ENCODE results near the gene RYR2.
"Not testable (repeated sequence)": the region's sequence is repeated elsewhere in the genome, so short reads cannot be mapped to it uniquely, and the experiment has no call there.

RYR2 gene

DNA sequence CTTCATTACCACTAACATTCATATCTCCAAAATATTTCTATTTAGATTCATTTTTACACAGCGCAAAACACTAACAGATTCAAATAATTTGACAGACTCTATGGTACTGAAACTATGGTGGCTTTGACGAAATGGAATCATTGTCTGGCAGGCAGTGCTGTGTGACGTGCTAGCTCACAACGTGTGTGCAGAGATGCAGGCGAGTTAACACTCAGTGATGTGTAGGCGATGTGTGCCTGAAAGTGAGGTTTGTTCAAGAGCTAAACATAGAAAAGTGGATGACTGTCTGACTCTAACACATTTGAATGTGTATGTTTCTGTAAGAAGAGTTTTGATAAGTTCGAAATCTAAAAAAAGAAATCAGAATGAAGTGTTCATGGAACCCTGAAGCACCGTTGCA lies 97.7 kb downstream of the RYR2 start:
- FAIRE-seq (no peak), DNase-seq (ENCODE audit: insufficient read length, low spot score) (no peak)

DNA sequence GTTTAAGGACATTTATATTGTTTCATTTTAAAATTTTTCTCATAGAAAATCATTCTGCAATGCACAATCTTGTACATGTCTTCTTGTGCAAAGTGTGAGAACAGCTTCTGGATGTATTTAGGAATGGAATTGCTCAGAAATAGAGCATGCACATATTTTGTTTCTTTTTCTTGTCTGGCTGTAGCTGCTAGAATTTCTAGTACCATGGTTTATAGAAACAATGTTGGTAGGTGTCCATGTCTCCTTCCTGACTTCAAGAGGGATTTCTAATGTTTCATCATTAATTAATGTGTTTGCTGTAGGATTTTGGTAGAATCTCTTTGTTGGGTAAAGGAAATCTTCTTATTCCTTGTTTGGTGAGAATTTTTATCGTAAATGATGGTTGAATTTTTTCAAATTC lies 99.0 kb downstream of the RYR2 start:
- no peak for DNase-seq (ENCODE audit: insufficient read length, low spot score)
- no peak for FAIRE-seq

DNA sequence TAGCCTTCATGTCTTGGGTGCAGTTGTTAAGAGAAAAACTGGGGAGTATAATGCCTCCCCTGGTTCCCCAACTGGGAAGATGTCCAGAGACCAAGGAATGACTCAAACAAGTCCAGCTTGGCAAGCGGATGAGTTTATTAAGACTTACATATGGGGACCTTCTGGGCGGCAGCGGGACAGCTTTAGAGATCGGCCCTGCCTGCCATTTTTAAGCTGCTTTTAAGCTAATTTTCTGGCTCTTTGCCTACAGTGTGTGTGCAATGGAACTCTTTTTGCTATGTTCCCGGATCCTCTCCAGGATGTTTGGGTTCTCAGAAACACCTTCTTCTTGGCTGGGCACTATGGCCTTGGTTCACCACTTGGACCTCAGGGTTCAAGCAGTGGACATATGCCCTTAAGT lies 99.5 kb downstream of the RYR2 start:
- no peak for FAIRE-seq

DNA sequence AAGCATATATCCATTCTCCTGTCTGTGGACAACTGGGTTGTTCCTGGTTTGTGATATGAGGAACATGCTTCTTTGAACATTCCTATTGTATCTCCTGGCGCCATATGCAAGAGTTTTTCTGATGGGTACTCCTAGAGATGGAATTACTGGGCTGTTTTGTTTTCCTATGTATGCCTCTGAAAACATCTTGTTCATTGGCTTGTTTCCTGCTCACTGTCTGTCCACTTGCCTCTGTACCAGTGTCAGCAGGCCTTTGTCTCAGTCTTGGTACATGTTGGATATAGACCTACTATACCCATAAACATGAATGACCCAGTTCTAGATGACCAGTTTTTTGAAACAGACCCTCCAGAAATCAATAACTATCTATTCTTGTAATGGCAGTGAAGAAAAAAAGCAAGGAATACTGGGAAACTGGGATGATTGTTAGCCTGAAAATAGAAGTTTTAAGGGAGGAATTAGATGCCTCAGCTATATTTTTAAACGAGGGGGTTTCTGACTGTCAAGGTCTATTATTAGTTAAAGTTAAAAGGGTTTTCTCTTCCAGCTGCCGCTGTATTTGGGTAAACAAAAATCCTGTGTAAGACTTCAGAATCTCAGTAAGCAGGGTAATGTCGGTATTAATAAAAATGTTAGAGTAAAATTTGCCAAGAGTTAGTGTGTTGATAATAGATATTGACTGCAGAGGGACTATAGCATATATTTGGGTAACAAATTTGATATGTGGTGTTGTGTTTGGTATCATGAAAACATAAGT lies 103.6 kb downstream of the RYR2 start:
- DNase-seq (ENCODE audit: insufficient read length, low spot score) = no peak
- no peak for FAIRE-seq

More for the DNA sequence above, 99.5 kb downstream of the RYR2 start:
- DNase-seq (ENCODE audit: insufficient read length, low spot score) = no peak

DNA sequence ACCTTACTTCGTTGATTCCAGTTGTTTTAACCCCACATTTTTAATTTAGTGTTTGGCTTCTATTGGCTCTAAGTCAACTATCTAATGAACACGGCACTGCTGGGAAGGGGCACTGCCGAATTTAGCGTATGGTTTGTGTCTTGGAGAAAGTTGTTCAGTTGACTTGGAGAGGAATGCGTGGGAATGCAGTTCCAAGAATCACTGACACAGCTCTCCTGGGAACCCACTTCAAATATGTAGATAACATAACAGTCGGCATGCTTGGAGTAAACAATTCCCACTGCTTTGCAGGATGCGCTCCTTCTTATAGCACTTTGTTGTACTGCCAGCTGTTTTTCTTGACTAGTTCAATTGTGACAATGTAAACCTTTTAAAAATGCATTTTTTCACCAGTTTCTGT lies 104.3 kb downstream of the RYR2 start:
- DNase-seq (ENCODE audit: insufficient read length, low spot score) (no peak), FAIRE-seq (no peak)

DNA sequence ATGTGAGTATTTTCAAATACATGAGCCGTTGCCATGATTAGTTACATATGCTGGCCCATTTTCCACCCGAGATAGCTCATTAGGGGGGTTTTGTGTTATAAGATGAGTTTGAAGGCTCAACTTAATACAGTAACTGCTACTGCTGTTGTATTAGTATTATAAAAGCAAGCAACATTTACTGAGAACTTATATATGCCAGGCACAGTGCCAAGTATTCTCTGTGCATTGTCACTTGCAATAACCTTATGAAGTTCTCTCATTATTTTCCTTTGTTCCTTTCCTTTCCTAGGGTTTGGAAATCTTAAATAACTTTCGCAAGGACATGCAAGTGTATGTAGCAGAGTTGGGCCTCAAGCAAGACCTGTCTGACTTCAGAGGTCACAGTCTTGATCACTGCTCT lies 107.9 kb downstream of the RYR2 start:
- no peak for DNase-seq (ENCODE audit: insufficient read length, low spot score)
- FAIRE-seq = no peak

DNA sequence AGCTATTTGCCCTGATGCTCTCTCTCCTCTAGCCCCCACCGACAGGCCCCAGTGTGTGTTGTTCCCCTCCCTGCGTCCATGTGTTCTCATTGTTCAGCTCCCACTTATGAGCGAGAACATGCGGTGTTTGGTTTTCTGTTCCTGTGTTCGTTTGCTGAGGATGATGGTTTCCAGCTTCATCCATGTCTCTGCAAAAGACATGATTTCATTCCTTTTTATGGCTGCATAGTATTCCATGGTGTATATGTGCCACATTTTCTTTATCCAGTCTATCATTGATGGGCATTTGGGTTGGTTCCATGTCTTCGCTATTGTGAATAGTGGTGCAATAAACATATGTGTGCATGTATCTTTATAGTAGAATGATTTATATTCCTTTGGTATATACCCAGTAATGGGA lies 110.0 kb downstream of the RYR2 start:
- DNase-seq (ENCODE audit: insufficient read length, low spot score); FAIRE-seq: not testable (repeated sequence)

DNA sequence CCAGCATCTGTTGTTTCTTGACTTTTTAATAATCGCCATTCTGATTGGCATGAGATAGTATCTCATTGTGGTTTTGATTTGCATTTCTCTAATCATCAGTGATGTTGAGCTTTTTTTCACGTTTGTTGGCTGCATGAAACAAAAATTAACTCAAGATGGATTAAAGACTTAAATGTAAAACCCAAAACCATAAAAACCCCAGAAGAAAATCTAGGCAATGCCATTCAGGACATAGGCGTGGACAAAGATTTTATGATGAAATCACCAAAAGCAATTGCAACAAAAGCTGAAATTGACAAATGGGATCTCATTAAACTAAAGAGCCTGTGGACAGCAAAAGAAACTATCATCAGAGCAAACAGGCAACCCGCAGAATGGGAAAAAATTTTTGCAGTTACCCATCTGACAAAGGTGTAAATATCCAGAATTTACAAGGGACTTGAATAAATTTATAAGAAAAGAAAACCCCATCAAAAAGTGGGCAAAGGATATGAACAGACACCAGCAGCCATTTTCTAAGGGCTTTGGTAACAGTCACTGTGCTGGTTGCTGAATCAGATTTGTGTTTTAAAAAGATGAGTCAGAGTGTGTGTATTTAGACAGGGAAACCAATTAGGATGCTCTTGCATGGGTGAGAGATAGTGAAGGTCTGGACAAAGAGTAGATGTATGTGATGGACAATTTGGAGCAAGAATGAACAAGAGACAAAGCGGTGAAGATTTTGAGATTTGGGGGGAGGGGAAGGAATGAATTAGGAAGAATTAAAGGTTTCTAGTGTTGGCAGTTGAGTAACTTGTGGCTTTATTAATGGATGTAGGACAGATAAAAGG lies 110.7 kb downstream of the RYR2 start:
- FAIRE-seq = no peak

DNA sequence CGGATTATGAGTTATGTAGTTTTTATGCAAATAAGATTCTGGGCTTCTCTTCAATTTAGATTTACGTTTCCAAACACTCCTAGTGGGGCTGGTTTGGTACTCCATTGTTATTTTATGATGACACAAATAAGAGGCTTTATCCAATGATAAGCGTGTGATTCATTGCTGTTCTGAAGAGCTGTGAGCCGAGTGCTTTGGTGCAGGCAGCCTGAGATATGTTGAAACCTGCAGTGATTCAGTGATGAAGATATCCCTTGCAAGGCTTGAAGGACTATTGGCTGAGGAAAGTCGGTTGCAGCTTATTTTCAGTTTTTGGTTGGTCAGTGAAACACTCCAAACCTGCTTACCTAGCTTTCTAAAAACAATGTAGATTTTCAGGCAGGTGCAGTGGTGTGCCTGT lies 112.2 kb downstream of the RYR2 start:
- DNase-seq (ENCODE audit: insufficient read length, low spot score) (peak; percentile 10), FAIRE-seq (no peak)

More for the DNA sequence above, 110.7 kb downstream of the RYR2 start:
- no peak for DNase-seq (ENCODE audit: insufficient read length, low spot score)

DNA sequence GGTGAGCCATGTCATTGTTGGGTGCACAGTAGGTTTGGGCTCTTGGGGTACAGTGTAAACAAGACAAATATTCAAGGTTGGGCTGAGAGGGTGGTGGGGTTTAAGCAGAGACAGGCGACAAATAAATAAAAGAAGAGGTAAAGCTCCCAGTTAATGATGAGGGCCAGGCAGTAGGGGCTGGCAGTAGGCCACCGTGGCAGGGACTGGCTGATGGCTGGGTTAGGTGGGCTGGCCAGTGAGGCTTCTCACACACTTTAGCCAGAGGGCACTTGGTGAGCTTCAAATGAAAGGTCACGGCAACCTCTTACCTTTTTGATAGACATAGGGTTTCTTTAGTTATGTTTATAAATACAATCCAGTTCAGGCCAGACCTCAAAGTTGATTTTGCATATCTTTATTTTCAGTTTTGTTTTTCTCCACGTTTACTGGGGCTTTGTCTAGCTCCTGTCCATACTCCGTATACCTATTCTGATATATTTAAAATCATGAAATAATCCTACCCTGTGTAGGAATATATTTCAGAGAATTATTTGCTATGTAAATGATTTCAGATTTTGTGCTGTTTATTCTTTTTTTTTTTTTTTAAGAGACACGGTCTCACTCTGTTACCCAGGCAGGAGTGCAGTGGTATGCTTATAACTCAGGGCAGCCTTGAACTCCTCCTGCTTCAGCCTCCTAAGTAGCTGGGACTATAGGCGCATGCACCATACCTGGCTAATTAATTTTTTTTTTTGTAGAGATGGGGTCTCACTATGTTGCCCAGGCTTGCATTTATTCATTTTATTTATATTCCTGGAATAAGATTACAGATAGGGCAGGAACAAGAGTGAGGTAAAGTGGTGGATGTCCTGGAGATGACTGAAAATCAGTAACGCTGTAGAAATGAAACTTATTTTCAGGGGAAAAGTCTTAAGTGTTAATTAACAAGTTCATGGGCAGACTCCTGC lies 122.7 kb downstream of the RYR2 start:
- FAIRE-seq = no peak

DNA sequence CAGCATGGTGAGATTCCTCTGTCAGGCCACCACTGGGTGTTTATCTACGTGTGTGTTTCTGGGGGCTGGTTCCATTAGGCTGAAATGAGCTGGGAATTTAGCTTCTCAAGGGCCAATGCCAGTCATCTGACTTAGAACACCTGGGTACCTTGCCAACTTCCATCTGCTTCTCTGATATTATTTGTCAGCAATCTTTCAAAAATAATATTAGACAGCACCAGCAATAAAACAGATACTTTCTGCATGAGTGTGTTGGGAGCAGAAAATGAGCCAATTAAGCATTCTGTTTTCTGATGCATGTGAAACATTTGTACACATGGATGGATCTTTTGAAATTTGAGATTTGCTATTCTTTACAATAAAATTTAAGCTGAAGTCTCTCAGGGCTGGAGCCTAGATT lies 124.1 kb downstream of the RYR2 start:
- no peak for FAIRE-seq
- no peak for DNase-seq (ENCODE audit: insufficient read length, low spot score)

More for the DNA sequence above, 122.7 kb downstream of the RYR2 start:
- DNase-seq (ENCODE audit: insufficient read length, low spot score) = no peak

DNA sequence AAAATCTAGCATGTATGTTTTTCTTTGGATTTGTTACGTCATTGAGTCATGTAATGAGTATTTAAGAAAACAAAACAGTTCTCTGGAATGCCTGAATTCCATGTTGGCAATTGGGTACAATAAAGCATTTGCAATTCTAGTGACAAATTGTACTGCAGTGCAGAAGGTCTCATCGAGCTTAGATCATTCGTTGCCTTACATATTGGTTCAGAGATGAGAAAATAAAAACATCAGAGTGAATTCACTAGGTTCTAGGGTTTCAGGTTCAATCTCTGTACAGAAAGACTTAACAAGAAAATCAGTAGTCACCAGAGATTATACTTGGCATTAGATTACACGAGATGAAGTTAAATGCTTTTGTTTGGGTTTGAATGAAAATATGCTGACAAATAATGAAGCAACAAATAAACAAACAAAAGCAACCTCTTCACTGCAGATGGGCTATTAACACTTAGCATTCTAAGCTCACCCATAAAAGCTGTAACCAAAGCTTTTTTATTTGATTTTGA lies 124.7 kb downstream of the RYR2 start:
- FAIRE-seq = no peak
- DNase-seq (ENCODE audit: insufficient read length, low spot score) = no peak

DNA sequence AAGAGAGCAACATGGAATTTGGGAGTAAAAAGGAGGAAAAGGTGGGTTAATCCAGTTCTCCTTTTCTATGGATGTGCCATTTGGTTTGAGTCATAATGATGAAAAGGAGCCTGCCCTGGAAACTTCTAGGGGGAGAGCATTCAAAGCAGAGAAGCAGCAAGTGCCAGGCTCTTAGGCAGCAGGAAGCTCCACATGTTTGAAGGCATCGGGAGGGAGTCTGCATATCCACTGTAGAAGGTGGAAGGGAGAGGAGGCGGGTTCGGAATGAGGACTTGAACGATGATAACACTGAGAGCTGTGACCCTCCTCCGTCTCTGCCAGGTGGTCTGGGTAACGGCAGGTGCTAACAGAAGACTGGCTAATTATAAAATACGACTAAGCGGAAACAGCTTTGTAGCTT lies 128.2 kb downstream of the RYR2 start:
- DNase-seq (ENCODE audit: insufficient read length, low spot score) (no peak), FAIRE-seq (no peak)

DNA sequence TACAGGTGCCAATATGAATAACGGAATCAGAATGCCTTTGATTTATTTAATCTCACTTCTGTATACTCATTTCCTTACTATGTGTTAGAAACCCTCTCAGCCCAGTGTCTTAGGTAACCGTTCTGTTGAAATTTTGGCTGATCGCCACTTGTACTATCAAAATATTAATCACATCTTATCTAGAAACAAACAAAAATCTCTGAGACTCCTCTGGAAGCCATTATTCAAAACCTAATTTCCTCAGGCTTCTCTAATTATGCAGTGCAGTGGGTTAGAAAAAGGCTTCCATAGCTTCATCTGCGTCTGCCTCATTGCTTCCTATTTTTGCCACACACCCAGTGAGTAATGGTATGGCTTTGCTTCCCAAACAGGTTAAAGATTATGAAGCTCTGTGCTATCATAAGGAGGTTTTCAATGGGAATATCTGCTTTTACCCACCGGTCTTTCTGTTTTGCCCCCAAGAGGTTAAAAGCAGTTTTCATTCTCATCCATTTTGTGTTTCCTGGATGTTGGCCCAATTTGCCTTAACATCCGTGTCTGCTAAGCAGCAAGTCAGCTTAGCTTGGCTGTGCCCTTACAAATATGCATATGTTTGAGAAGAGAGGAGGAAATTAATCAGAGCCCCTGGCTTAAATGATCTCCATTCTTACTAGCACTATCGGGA lies 129.6 kb downstream of the RYR2 start:
- no peak for DNase-seq (ENCODE audit: insufficient read length, low spot score)
- no peak for FAIRE-seq

DNA sequence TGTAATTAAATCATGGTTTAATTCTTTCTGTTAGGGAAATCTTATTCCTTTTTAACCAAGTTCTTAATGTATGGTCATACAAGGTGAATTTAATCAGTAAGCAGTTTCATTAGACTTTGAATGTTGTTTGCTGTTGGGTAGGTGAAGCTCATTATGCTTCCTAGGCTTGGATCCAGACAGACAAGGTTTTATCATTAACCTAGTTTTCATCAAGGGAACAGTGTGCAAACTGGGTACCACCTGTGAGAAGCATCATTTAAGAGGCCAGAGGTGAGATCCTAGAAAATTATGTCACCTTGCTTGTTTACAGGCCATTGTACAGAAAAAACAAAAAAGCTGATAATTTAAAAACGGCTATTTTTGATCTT lies 130.1 kb downstream of the RYR2 start:
- FAIRE-seq (no peak), DNase-seq (ENCODE audit: insufficient read length, low spot score) (no peak)

DNA sequence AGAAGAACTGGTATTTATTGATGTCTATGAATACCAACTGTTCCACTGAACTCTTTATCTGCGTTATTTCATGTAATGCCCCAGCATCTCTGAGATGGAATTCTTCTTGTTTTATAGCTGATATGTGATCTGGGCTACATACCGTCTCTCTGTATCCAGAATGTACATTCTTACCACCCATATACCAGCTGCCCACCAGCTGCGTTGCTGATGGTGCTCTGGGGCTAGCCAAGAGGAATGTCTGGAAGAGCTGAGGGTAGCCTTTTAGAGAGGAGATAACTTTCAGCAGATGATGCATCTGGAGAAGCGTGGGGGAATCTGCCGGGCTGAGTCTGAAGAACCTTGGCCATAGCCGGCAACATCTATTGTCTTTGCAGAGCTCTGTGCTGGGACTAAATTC lies 137.5 kb downstream of the RYR2 start:
- DNase-seq (ENCODE audit: insufficient read length, low spot score) (no peak), FAIRE-seq (no peak)

DNA sequence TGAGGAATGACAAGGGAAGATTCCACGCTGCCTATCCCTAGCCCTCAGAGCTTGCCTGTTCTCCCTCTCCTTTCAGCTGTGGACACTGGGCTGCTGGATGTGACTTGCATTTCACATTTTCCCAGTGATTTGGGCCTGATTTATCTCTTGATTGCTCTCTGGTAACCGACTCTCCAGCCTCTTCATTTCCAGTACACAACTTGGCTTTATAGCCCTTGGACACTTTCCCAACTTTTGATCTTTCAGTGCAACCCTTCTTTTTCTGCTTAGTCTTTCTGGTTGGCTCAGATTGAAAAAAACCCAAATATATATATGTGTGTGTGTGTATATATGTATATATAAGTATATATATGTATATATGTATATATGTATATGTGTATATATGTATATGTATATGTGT lies 138.3 kb downstream of the RYR2 start:
- no peak for DNase-seq (ENCODE audit: insufficient read length, low spot score)
- FAIRE-seq = no peak

DNA sequence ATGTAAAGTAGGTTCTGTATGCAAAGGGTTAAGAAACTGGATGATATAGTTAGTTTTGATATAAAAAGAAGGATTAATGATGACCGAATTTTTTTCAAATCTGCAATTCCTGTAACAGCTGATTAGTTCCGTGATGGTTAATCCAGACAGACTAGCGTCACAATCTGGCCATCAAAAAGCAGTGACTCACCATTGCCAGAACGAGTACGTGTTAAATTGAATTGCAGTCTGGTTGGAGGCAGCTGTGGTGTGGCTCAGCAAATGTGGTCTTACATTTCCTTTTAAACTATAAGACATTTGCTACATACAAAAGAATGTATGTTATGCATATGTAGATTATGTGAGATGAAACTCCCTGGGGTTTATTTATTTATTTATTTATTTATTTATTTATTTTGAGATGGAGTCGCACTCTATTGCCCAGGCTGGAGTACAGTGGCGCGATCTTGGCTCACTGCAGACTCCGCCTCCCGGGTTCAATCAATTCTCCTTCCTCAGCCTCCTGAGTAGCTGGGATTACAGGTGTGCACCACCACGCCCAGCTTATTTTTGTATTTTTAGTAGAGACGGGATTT lies 139.8 kb downstream of the RYR2 start:
- DNase-seq (ENCODE audit: insufficient read length, low spot score) = no peak
- FAIRE-seq = no peak

DNA sequence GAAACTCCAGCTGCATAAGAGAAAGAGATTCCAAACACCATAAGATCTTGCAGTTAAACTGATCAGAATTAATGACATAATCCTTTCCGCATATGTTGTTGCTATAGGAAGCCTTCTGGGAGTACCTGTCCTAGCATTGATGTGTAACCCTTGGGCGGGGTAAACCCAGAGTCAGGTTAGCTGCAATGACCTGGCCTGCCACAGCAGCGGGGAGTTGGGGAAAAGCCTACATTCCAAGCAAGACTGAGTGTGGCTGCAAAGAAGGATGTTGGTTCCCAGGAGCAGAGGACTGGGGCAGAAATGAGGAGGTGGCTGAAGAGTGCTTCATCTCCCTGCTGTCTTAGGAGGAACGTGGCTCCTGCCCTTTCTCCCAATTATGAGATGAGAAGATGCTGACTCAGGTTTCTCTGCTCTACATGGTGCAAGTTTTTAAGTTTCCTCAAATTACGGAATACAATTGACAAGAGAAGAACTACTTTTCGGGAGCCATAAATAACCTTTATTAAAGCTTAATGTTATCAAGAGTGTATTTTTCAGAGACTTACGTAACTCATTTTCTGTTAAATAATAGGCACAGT lies 142.1 kb downstream of the RYR2 start:
- FAIRE-seq = no peak
- DNase-seq (ENCODE audit: insufficient read length, low spot score) = no peak

DNA sequence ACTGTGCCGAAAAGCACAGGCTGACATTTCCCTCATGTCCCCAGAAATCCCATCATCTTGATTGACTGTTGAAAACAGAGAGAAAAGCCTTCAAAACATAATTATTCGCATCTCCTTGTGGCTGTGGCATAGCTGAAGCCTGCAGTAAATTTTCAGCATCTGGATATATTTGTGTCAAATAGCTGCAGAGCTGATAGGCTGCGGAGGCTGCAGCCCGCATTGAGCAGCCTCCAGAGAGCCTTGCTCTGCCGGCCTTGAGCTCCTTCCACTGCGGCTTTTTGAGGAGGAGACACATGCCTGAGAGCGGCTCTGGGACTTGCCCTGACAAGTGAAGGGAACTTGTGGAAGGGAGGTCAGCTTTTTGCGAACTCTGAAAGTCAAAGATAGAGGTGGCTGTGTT lies 144.7 kb downstream of the RYR2 start:
- DNase-seq (ENCODE audit: insufficient read length, low spot score) (no peak), FAIRE-seq (no peak)
